H1 (cell line): Measurements from ENCODE around the gene DGKH. TPM values are rescaled to one million over a fixed set of nuclear protein-coding genes. Genes with fewer than 3 reads are reported as not detected.

Experiments used
- CTCF ChIA-PET: fragments of 300-600 bp; sonication (Branson Sonifier 250); formaldehyde crosslinking; loops from one replicate; lab custom pipeline; 2021; ENCODE audit not compliant: partially characterized antibody; lab: Charles Lee
- POLR2A ChIA-PET: fragments of 300-600 bp; sonication (Branson Sonifier 250); formaldehyde crosslinking; loops from one replicate; lab custom pipeline; 2021; ENCODE audit warnings: inconsistent platforms; ENCODE audit not compliant: partially characterized antibody; lab: Charles Lee
- DNase-seq, 2 experiments: peaks; one replicate each; pipeline versions ENCODE4 v3.0.0 to v3.0.0-alpha.2; 2010 to 2022; ENCODE audit warnings: low spot score in 2 of 2, low read depth in 1 of 2, mixed read lengths in 1 of 2
- FAIRE-seq: peaks from 2 replicates; lab custom pipeline; 2011; peaks lifted over from hg19 to GRCh38; lab: Jason Lieb, UNC
- H2AFZ ChIP-seq: 2 replicates; pipeline ENCODE4 v1.8.1; 2012; ENCODE audit warnings: low read length, inconsistent platforms
- H2AK5ac ChIP-seq: 2 replicates; pipeline ENCODE4 v1.6.1; 2013; ENCODE audit warnings: low read depth, low read length
- H2BK120ac ChIP-seq: replicated peaks from 2 replicates; pipeline ENCODE3; 2013; ENCODE audit warnings: low read depth, low read length, inconsistent platforms
- H2BK12ac ChIP-seq: 2 replicates; pipeline ENCODE4 v1.6.1; 2013; ENCODE audit warnings: low read depth, low read length
- H2BK15ac ChIP-seq: 2 replicates; pipeline ENCODE4 v1.6.1; 2013; ENCODE audit warnings: low read length
- H2BK20ac ChIP-seq: 2 replicates; pipeline ENCODE4 v1.6.1; 2013; ENCODE audit warnings: low read length
- H2BK5ac ChIP-seq: 2 replicates; pipeline ENCODE4 v1.6.1; 2013; ENCODE audit warnings: low read depth, low read length
- H3K14ac ChIP-seq: 2 replicates; pipeline ENCODE4 v1.6.1; 2013; ENCODE audit warnings: inconsistent platforms; ENCODE audit not compliant: insufficient read length
- H3K18ac ChIP-seq: 2 replicates; pipeline ENCODE4 v1.6.1; 2013; ENCODE audit warnings: low read length; ENCODE audit errors: extremely low read depth
- H3K23ac ChIP-seq: 2 replicates; pipeline ENCODE4 v1.6.1; 2013; ENCODE audit warnings: inconsistent platforms; ENCODE audit not compliant: insufficient read length
- H3K23me2 ChIP-seq: 2 replicates; pipeline ENCODE4 v1.6.1; 2013; ENCODE audit warnings: low read depth, low read length
- H3K27ac ChIP-seq: 2 replicates; pipeline ENCODE4 v1.6.1; 2011; ENCODE audit warnings: low read depth, low read length, inconsistent platforms
- H3K27me3 ChIP-seq, 4 experiments: replicated peaks in 1 of 4; 1 replicate in 1 of 4; 2 replicates in 3 of 4; pipeline versions ENCODE4 v1.6.1 to v1.8.1; 2011 to 2013; ENCODE audit warnings: low read length in 3 of 4, mild to moderate bottlenecking in 3 of 4, inconsistent platforms in 2 of 4, mixed read lengths in 2 of 4, moderate library complexity in 1 of 4; ENCODE audit not compliant: control insufficient read depth in 3 of 4, insufficient read depth in 3 of 4; ENCODE audit errors: extremely low read depth in 1 of 4
- H3K36me3 ChIP-seq, 4 experiments: 2 replicates each; pipeline versions ENCODE4 v1.6.1 to v1.8.1; 2011 to 2013; ENCODE audit warnings: mild to moderate bottlenecking in 4 of 4, low read length in 3 of 4, moderate library complexity in 2 of 4, control low read depth in 1 of 4, inconsistent platforms in 1 of 4; ENCODE audit not compliant: insufficient read depth in 4 of 4, control insufficient read depth in 2 of 4
- H3K4ac ChIP-seq: replicated peaks from 2 replicates; pipeline ENCODE3; 2013; ENCODE audit warnings: low read length, low read depth, mixed read lengths, inconsistent platforms; ENCODE audit not compliant: insufficient read length
- H3K4me1 ChIP-seq, 4 experiments: replicated peaks in 1 of 4; 1 replicate in 1 of 4; 2 replicates in 3 of 4; pipeline versions ENCODE4 v1.6.1 to v1.8.1; 2011 to 2013; ENCODE audit warnings: low read length in 3 of 4, inconsistent platforms in 2 of 4, mixed read lengths in 1 of 4; ENCODE audit not compliant: insufficient read depth in 4 of 4, control insufficient read depth in 3 of 4
- H3K4me2 ChIP-seq, 2 experiments: 2 replicates each; pipeline versions ENCODE4 v1.6.1 to v1.8.1; 2011 to 2013; ENCODE audit warnings: low read depth in 2 of 2, low read length in 2 of 2, control low read depth in 1 of 2, inconsistent platforms in 1 of 2, mild to moderate bottlenecking in 1 of 2; ENCODE audit not compliant: insufficient read depth in 1 of 2
- H3K4me3 ChIP-seq, 4 experiments: fragments of 200-600, 300-600 bp in 1 of 4; sonication (generic), shearing (Covaris generic), sonication (Bioruptor Twin) in 1 of 4; 2 replicates each; pipeline versions ENCODE4 v1.5.1 to v1.8.1; 2011 to 2016; ENCODE audit warnings: low read length in 4 of 4, low read depth in 3 of 4, control low read depth in 2 of 4, inconsistent platforms in 2 of 4, mild to moderate bottlenecking in 2 of 4, mixed read lengths in 1 of 4, moderate library complexity in 1 of 4; ENCODE audit not compliant: insufficient read depth in 2 of 4; ENCODE audit errors: extremely low read depth in 1 of 4
- H3K56ac ChIP-seq: replicated peaks from 2 replicates; pipeline ENCODE3; 2013; ENCODE audit warnings: low read depth, mild to moderate bottlenecking, mixed read lengths, low read length, inconsistent platforms; ENCODE audit not compliant: insufficient read length
- H3K79me1 ChIP-seq: 2 replicates; pipeline ENCODE4 v1.6.1; 2013; ENCODE audit warnings: low read depth, low read length, control low read depth
- H3K79me2 ChIP-seq, 2 experiments: 2 replicates each; pipeline versions ENCODE4 v1.6.1 to v1.8.1; 2012 to 2013; ENCODE audit warnings: low read length in 2 of 2, mild to moderate bottlenecking in 2 of 2, inconsistent platforms in 1 of 2; ENCODE audit not compliant: insufficient read depth in 2 of 2, control insufficient read depth in 1 of 2
- H3K9ac ChIP-seq, 4 experiments: replicated peaks in 1 of 4; 1 replicate in 1 of 4; 2 replicates in 3 of 4; pipeline versions ENCODE4 v1.6.1 to v1.8.1; 2011 to 2013; ENCODE audit warnings: low read depth in 3 of 4, low read length in 3 of 4, control low read depth in 2 of 4, mild to moderate bottlenecking in 2 of 4, moderate library complexity in 2 of 4, inconsistent platforms in 1 of 4; ENCODE audit errors: extremely low read depth in 1 of 4
- H3K9me3 ChIP-seq, 2 experiments: 2 replicates each; pipeline versions ENCODE4 v1.6.1 to v1.8.1; 2012 to 2013; ENCODE audit warnings: mild to moderate bottlenecking in 2 of 2, moderate library complexity in 2 of 2, control low read depth in 1 of 2, inconsistent platforms in 1 of 2, low read depth in 1 of 2, low read length in 1 of 2, mixed read lengths in 1 of 2; ENCODE audit not compliant: insufficient read depth in 2 of 2
- H4K20me1 ChIP-seq, 2 experiments: replicated peaks in 1 of 2; 2 replicates each; pipeline versions ENCODE3 to v1.8.1; 2011 to 2013; ENCODE audit warnings: inconsistent platforms in 2 of 2, low read length in 2 of 2, mild to moderate bottlenecking in 1 of 2; ENCODE audit not compliant: insufficient read depth in 2 of 2, control insufficient read depth in 1 of 2
- H4K5ac ChIP-seq: 2 replicates; pipeline ENCODE4 v1.6.1; 2013; ENCODE audit warnings: low read length, low read depth, mixed read lengths, inconsistent platforms; ENCODE audit not compliant: insufficient read length
- H4K8ac ChIP-seq: 2 replicates; pipeline ENCODE4 v1.8.0; 2013; ENCODE audit warnings: mild to moderate bottlenecking, moderate library complexity, low read length, inconsistent platforms; ENCODE audit not compliant: insufficient read depth; ENCODE audit errors: extremely low read depth
- H4K91ac ChIP-seq: replicated peaks from 2 replicates; pipeline ENCODE3; 2013; ENCODE audit warnings: low read length, mixed read lengths, inconsistent platforms; ENCODE audit not compliant: insufficient read length
- EZH2 ChIP-seq: fragments of 200-600 bp; sonication (generic); IDR thresholded peaks from 2 replicates; pipeline ENCODE4 v1.7.1; 2012; ENCODE audit warnings: low read depth, mild to moderate bottlenecking, moderate library complexity, low read length, inconsistent platforms; ENCODE audit not compliant: severe bottlenecking
- GABPA ChIP-seq: IDR thresholded peaks from 2 replicates; pipeline ENCODE4 v1.6.1; 2011; ENCODE audit warnings: mild to moderate bottlenecking, low read length, moderate library complexity, borderline replicate concordance; ENCODE audit not compliant: insufficient read depth
- HDAC2 ChIP-seq, 2 experiments: fragments of 300-600 bp in 1 of 2; sonication (generic) in 1 of 2; IDR thresholded peaks; 2 replicates each; pipeline ENCODE4 v1.6.1; 2011 to 2012; ENCODE audit warnings: low read depth in 2 of 2, low read length in 2 of 2, mild to moderate bottlenecking in 2 of 2, moderate library complexity in 2 of 2, borderline replicate concordance in 1 of 2, inconsistent platforms in 1 of 2
- POU5F1 ChIP-seq: IDR thresholded peaks from 2 replicates; pipeline ENCODE4 v1.6.1; 2011; ENCODE audit warnings: low read depth, mild to moderate bottlenecking, low read length, moderate library complexity
- RFX5 ChIP-seq: IDR thresholded peaks from 2 replicates; pipeline ENCODE4 v1.6.1; 2011; ENCODE audit warnings: low read depth, low read length, improper control_type of control experiment, borderline replicate concordance
- SIN3A ChIP-seq, 2 experiments: IDR thresholded peaks in 1 of 2; conservative IDR thresholded peaks in 1 of 2; 2 replicates each; pipeline ENCODE4 v1.6.1; 2011 to 2012; ENCODE audit warnings: low read length in 2 of 2, improper control_type of control experiment in 1 of 2, low read depth in 1 of 2, mild to moderate bottlenecking in 1 of 2
- SIRT6 ChIP-seq: IDR thresholded peaks from one replicate; pipeline ENCODE4 v1.7.1; 2012; ENCODE audit warnings: low read length, inconsistent platforms
- WGBS, 2 experiments: shearing (Covaris generic) in 1 of 2; methylation state at CpG; one replicate each; pipeline versions ENCODE4 v1.1.6 to v1.1.7; 2013 to 2015; ENCODE audit warnings: low lambda C conversion rate in 2 of 2, mixed read lengths in 2 of 2, inconsistent platforms in 1 of 2, low coverage in 1 of 2, missing lambda C conversion rate in 1 of 2; ENCODE audit not compliant: insufficient replicate concordance in 2 of 2, insufficient coverage in 1 of 2, insufficient read length in 1 of 2; ENCODE audit errors: extremely low coverage in 1 of 2, missing lambda C conversion rate in 1 of 2; 5-methylcytosine and 5-hydroxymethylcytosine counted together
- polyA plus RNA-seq, 7 experiments: library from polyadenylated mRNA; depleted of rRNA in 3 of 7; stranded (reverse) in 5 of 7; unstranded in 2 of 7; fragments of >200 nt in 5 of 7; fragments of 200-250 nt in 2 of 7; gene quantifications; 1 replicate in 5 of 7; 2 replicates in 1 of 7; 4 replicates in 1 of 7; pipeline versions ENCODE4 v1.2.1 to v1.2.3, GENCODE V29; 2011 to 2013; ENCODE audit warnings: missing spikeins in 2 of 7, mixed read lengths in 2 of 7
- total RNA-seq: library from RNA; stranded (reverse); fragmentation: NEBNext Ultra II Directional; extraction: Animal tissue kit (Norgen Biotek cat#: 25700); gene quantifications from 2 replicates; pipeline ENCODE4 v1.2.1, GENCODE V29; 2021

The DGKH gene
- total and polyA plus RNA-seq, 2 of the 8 experiments (the other 6 are each of a cell fraction or from before 2014, with no cell fraction given) = 2.1 to 7.9 TPM

DNA sequence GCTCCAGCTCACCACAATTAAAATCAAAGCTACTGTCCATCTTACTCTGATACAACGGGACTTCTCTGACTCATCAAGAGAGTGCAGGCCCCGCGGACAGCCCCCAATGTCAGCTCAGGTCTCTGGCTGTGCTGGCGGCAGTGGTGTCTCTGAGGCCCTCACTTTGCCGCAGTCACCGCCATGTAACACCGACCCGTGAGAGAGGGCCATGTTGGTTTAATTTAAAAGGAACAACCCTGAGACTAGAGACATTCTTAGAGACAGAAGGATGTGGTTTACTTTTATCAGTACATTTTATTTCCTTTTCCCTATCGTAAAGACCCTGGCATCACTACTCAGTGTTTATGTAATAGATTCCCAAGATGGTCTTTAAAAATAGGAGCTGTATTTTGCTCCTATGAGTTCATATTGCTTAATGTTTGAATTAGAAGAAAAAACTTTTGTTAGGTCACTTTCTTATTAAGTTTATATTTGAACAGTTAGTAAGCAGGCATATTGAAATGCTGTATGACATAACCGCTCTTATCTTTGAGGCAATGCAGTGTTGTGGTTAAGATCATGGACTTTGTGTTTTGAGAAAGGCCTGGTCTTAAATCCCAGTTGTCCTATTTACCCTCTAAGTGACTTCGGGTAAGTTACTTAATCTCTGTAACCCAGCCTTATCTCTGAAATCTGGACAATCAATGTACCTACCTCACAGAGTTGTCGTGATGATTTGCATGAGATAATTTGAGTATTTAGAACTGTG, 23.4 kb downstream of the DGKH start:
- Histone ChIP-seq H2BK12ac (no peak overlapping the region), H2BK15ac (no peak overlapping the region), H3K4me2 (no peak overlapping the region), H3K56ac (no peak overlapping the region), H3K79me2 (no peaks in the 10 kb centered on the region), H3K27ac (no peak overlapping the region), H4K5ac (no peak overlapping the region), H3K36me3 (no peaks in the 10 kb centered on the region), H3K9ac (no peak overlapping the region), H3K4ac (no peak overlapping the region), H3K23me2 (no peaks in the 10 kb centered on the region), H2BK20ac (no peak overlapping the region), H3K79me1 (no peaks in the 10 kb centered on the region), H4K20me1 (no peaks in the 10 kb centered on the region), H3K4me3 (no peak overlapping the region), H3K14ac (no peak overlapping the region), H3K18ac (no peak overlapping the region), H2AFZ (no peak overlapping the region), H3K23ac (no peak overlapping the region), H2BK120ac (no peak overlapping the region), H3K4me1 (no peaks in the 10 kb centered on the region), H3K9me3 (no peaks in the 10 kb centered on the region), H3K27me3 (no peaks in the 10 kb centered on the region), H4K8ac (peak overlapping the region; percentile 25; the same call in 1 of the 2 replicates), H4K91ac (no peak overlapping the region), H2BK5ac (no peak overlapping the region), H2AK5ac (no peak overlapping the region)
- ChIA-PET POLR2A (interaction anchor here (1.1 to 1.6 kb wide), 2 partner anchors 20 to 24 kb away, joined by 4 read pairs; no protein-coding TSS in a partner anchor), CTCF (interaction anchor here (0.7 to 1.9 kb wide), 9 partner anchors 9 to 48 kb away, joined by 3 to 5 read pairs (median 4); partner anchors contain the start of gene DGKH)
- WGBS, 2 experiments = 91% methylated on average over 12 of the region's 12 CpGs; no CpG with 5 or more reads in 1 of the 2 experiments
- no peak for DNase-seq
- no peak for FAIRE-seq
- no peak for TF ChIP-seq SIN3A (conservative IDR thresholded peaks at IDR 0.05 in 1 of 2, IDR thresholded peaks at IDR 0.05 in 1 of 2; ENCODE audit: low read depth in 1 of 2, low read length in 2 of 2)
- no peak for TF ChIP-seq EZH2
- no peak for TF ChIP-seq POU5F1
- TF ChIP-seq HDAC2 (IDR thresholded peaks at IDR 0.05; ENCODE audit: borderline replicate concordance in 1 of 2, low read depth in 2 of 2, low read length in 2 of 2) = no peak
- TF ChIP-seq SIRT6 = no peak
- TF ChIP-seq GABPA = no peak
- TF ChIP-seq RFX5 = no peak
